SK-N-MC (cell line): ENCODE measurements around the gene IKBKE.

Source experiments
- EZH2 ChIP-seq: fragments of 200-600 bp; sonication (generic); IDR thresholded peaks from one replicate; pipeline ENCODE4 v1.6.1; 2017; ENCODE audit warnings: antibody characterized with exemption
- POLR2AphosphoS5 ChIP-seq: IDR thresholded peaks from 2 replicates; pipeline ENCODE4 v1.6.1; 2012; ENCODE audit warnings: mild to moderate bottlenecking, low read depth, low read length, borderline replicate concordance

GRCh38 chr1:206495493-206496046, 25.3 kb downstream of the IKBKE start:
- TF ChIP-seq EZH2 (no peak), POLR2AphosphoS5 (no peak)
